NT2/D1 (cell line): ENCODE measurements around the gene SLC6A16.
"Not testable (repeated sequence)": the region's sequence is repeated elsewhere in the genome, so short reads cannot be mapped to it uniquely, and the experiment has no call there.

ENCODE experiments used
- SUZ12 ChIP-seq: IDR thresholded peaks from 2 replicates; pipeline ENCODE4 v1.6.1; 2011; ENCODE audit not compliant: insufficient read length, insufficient read depth; ENCODE audit errors: extremely low read depth
- YY1 ChIP-seq: IDR thresholded peaks from 2 replicates; pipeline ENCODE4 v1.6.1; 2011; ENCODE audit not compliant: insufficient read length, insufficient read depth
- ZNF274 ChIP-seq: IDR thresholded peaks from 2 replicates; pipeline ENCODE4 v1.6.1; 2011; ENCODE audit warnings: mild to moderate bottlenecking, low read depth, low read length

- not testable (repeated sequence) for TF ChIP-seq YY1, ZNF274, SUZ12
These were observed 26.3 kb downstream of the SLC6A16 start for GRCh38 chr19:49298653-49299052.
